NCI-H2227 treated with DMSO at 0.1 percent for 48 hours (cell line): ENCODE measurements around the gene TBC1D8.

Source experiments
- DNase-seq: peaks from one replicate; lab custom pipeline; 2025; lab: John Stamatoyannopoulos, UW

The TBC1D8 gene

GRCh38 chr2:100997509-100998234 is 153.5 kb downstream of the TBC1D8 start:
- no peak for DNase-seq

GRCh38 chr2:100995309-100996075 is 155.7 kb downstream of the TBC1D8 start:
- no peak for DNase-seq

- no peak for DNase-seq
Observed at GRCh38 chr2:100993294-100993693, 157.9 kb downstream of the TBC1D8 start.

GRCh38 chr2:100992262-100992661 is 158.9 kb downstream of the TBC1D8 start:
- DNase-seq, result no peak

GRCh38 chr2:100991404-100991773 is 159.8 kb downstream of the TBC1D8 start:
- DNase-seq, result no peak

GRCh38 chr2:100990650-100991403 is 160.4 kb downstream of the TBC1D8 start:
- DNase-seq, result no peak

GRCh38 chr2:100990166-100990565 is 161.0 kb downstream of the TBC1D8 start:
- DNase-seq, result no peak

- DNase-seq, result no peak
Observed at GRCh38 chr2:100989666-100990065, 161.5 kb downstream of the TBC1D8 start.

- no peak for DNase-seq
Observed at GRCh38 chr2:100988630-100989417, 162.4 kb downstream of the TBC1D8 start.

GRCh38 chr2:100987974-100988373 is 163.2 kb downstream of the TBC1D8 start:
- DNase-seq, result no peak

- no peak for DNase-seq
Observed at GRCh38 chr2:100987536-100987935, 163.6 kb downstream of the TBC1D8 start.

- DNase-seq, result no peak
Observed at GRCh38 chr2:100986157-100986556, 165.0 kb downstream of the TBC1D8 start.

- peak; percentile 44 for DNase-seq
Observed at GRCh38 chr2:100984892-100985307, 166.3 kb downstream of the TBC1D8 start.

- no peak for DNase-seq
Observed at GRCh38 chr2:100983684-100984310, 167.4 kb downstream of the TBC1D8 start.

GRCh38 chr2:100983201-100983600 is 168.0 kb downstream of the TBC1D8 start:
- no peak for DNase-seq

- DNase-seq, result no peak
Observed at GRCh38 chr2:100982431-100982861, 168.7 kb downstream of the TBC1D8 start.

- DNase-seq, result no peak
Observed at GRCh38 chr2:100981011-100981410, 170.2 kb downstream of the TBC1D8 start.

GRCh38 chr2:100980046-100980445 is 171.1 kb downstream of the TBC1D8 start:
- no peak for DNase-seq

- DNase-seq, result no peak
Observed at GRCh38 chr2:100978582-100979191, 172.5 kb downstream of the TBC1D8 start.

- DNase-seq, result no peak
Observed at GRCh38 chr2:100977511-100977910, 173.7 kb downstream of the TBC1D8 start.
